Mesothelial cell of epicardium (in vitro differentiated cells): ENCODE data around the gene PNP. TPM values are rescaled to one million over a fixed set of nuclear protein-coding genes. Genes with fewer than 3 reads are reported as not detected.

Experiments
- DNase-seq, 2 experiments: peaks; one replicate each; pipeline ENCODE4 v3.0.0; 2021; ENCODE audit warnings: low spot score in 2 of 2; ENCODE audit not compliant: unreplicated experiment in 2 of 2
- H3K27ac Mint-ChIP-seq: 2 replicates; pipeline ENCODE4 v1.8.0; 2021; ENCODE audit warnings: mixed read lengths
- H3K27me3 Mint-ChIP-seq: 2 replicates; pipeline ENCODE4 v1.8.0; 2021; ENCODE audit warnings: low read depth, mixed read lengths
- H3K36me3 Mint-ChIP-seq: 2 replicates; pipeline ENCODE4 v1.8.0; 2021; ENCODE audit warnings: mixed read lengths
- H3K4me1 Mint-ChIP-seq: 2 replicates; pipeline ENCODE4 v1.8.0; 2021; ENCODE audit warnings: mixed read lengths
- H3K4me3 Mint-ChIP-seq: 2 replicates; pipeline ENCODE4 v1.8.0; 2021; ENCODE audit warnings: mild to moderate bottlenecking, moderate library complexity, mixed read lengths
- H3K9me3 Mint-ChIP-seq: 2 replicates; pipeline ENCODE4 v1.8.0; 2021; ENCODE audit warnings: mixed read lengths
- CTCF ChIP-seq: fragments of 200-600 bp; sonication (generic); IDR thresholded peaks from one replicate; pipeline ENCODE4 v1.5.0; 2021; ENCODE audit warnings: antibody characterized with exemption; ENCODE audit not compliant: unreplicated experiment
- total RNA-seq: library from RNA; stranded (reverse); gene quantifications from 3 replicates; pipeline ENCODE4 v1.2.1, GENCODE V29; 2021

Gene PNP
- total RNA-seq, 1 donor from 2014 or later: 10.3 TPM

DNA sequence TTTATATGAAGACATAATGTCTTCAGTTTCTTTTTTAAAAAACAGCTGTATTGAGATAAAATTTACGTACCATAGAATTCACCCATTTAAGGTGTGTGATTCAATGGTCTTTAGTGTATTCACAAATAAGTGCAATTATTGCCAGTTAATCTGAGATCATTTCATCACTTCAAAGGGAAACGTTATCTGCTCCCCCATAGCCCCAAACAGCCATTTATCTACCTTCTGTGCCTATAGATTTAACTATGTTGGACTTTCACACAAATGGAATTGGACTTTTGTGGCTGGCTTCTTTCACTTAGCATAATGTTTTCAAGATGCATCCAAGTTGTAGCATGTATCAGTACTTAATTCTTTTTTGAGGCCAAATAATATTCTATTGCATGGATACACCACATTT is 9.7 kb downstream of the PNP start:
- no peaks in the 10 kb centered on the region for H3K9me3 Mint-ChIP-seq
- TF ChIP-seq CTCF: no peak
- H3K27ac Mint-ChIP-seq: no peak overlapping the region
- H3K27me3 Mint-ChIP-seq: peaks cover 3% of the 10 kb centered on the region
- no peaks in the 10 kb centered on the region for H3K4me1 Mint-ChIP-seq
- H3K4me3 Mint-ChIP-seq: no peak overlapping the region
- no peak for DNase-seq
- peaks cover 15% of the 10 kb centered on the region for H3K36me3 Mint-ChIP-seq

DNA sequence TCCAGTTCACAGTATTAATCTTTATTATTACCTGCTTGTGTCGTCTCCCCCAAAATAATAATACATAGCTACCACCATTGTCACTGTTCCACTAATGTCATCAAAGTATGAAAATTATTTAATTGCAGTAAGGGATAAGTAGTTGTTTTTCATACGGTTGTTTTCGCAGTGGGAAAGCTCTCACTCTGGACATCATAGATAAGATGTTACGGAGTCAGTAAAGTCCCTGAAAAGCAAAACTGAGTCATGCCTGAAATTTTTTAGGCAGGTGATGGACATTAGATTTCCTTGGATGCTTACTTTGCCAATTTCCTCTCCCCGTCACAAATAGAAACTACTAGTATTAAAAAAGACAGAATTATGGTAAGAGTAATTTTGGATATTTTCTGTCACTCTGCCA is 13.2 kb downstream of the PNP start:
- Mint-ChIP-seq H3K27ac (no peak overlapping the region), H3K27me3 (peaks cover 3% of the 10 kb centered on the region), H3K9me3 (no peaks in the 10 kb centered on the region), H3K4me1 (no peaks in the 10 kb centered on the region), H3K36me3 (peaks cover 3% of the 10 kb centered on the region), H3K4me3 (no peak overlapping the region)
- no peak for DNase-seq
- no peak for TF ChIP-seq CTCF

DNA sequence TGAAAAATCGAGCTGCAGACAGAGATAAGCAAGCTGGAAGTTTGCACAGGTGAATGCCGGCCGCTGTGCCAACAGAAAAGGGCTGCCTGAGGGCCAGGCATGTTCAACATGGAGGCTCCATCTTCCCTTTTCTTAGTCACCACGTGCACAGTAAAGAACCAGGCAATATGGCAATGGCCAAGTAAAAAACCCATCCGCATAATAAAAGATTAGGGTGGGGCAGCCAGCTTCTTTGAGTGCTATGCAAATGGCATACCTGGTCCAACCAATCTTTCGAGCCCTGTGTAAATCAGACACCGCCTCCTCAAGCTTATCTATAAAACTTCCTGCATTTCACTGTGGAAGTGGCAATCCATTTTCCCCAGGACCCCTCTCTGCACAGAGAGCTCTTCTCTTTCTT is 16.7 kb downstream of the PNP start:
- H3K4me3 Mint-ChIP-seq: no peak overlapping the region
- no peak for TF ChIP-seq CTCF
- peaks cover 8% of the 10 kb centered on the region for H3K4me1 Mint-ChIP-seq
- no peak for DNase-seq
- no peak overlapping the region for H3K27ac Mint-ChIP-seq
- H3K36me3 Mint-ChIP-seq: no peaks in the 10 kb centered on the region
- no peaks in the 10 kb centered on the region for H3K9me3 Mint-ChIP-seq
- peaks cover 3% of the 10 kb centered on the region for H3K27me3 Mint-ChIP-seq

DNA sequence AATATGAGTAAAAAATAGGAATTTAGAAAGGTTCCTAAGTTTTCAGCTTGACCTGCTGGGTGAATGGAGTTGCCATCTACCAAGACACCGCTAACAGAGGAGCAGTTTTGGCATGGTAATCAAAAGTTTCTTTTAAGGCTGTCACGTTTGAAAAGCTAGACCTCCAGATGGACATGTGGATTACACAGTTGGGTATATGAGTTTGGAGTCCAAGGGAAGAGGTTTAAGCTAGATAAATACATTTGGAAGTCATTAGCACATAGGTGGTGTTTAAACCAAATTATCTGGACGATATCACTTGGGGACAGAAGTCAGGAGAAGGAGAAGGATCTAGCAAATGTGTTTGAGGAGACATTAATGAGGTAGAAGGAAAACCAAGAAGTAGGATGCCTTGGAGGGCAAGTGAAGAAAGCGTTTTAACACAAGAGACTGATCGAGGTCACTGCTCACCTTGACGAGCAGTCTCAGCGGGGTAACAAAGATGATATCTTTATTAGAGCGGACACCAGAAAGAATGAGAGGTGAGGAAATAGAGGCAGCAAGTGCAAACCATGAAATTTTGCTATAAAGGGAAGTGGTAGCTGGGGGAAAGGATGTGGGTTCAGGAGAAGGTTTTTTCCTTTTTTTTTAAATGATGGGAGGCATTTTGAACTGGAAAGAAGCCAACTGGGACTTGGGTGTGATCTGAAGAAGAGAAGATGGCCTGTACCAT is 17.6 kb downstream of the PNP start:
- Mint-ChIP-seq H3K36me3 (no peaks in the 10 kb centered on the region), H3K27ac (no peak overlapping the region), H3K4me3 (no peak overlapping the region), H3K4me1 (peaks cover 8% of the 10 kb centered on the region), H3K27me3 (peaks cover 3% of the 10 kb centered on the region), H3K9me3 (no peaks in the 10 kb centered on the region)
- no peak for TF ChIP-seq CTCF
- no peak for DNase-seq

GRCh38 chr14:20487396-20487725 is 18.2 kb downstream of the PNP start:
- H3K9me3 Mint-ChIP-seq: no peaks in the 10 kb centered on the region
- TF ChIP-seq CTCF: no peak
- H3K4me3 Mint-ChIP-seq: no peak overlapping the region
- no peak overlapping the region for H3K27ac Mint-ChIP-seq
- H3K27me3 Mint-ChIP-seq: peaks cover 3% of the 10 kb centered on the region
- H3K36me3 Mint-ChIP-seq: no peaks in the 10 kb centered on the region
- DNase-seq: no peak
- peaks cover 8% of the 10 kb centered on the region for H3K4me1 Mint-ChIP-seq
